ENCODE data around the gene ZNF574.

DNA sequence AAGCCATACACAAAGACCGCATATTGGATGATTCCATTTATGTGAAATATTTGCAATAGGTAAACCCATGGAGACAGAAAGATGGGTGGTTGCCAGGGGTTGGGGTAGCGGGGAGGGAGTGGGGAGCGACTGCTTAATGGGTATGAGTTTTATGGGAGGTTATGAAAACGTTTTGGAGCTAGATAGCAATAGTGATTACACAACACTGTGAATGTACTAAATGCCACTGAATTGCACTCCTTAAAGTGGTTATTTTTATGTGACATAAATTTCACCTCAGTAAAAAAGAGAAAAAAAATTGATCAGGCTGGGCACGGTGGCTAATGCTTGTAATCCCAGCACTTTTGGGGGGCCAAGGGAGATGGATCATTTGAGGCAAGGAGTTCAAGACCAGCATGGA lies 42.6 kb upstream of the ZNF574 start:
- TF ChIP-seq, protein P1, sequence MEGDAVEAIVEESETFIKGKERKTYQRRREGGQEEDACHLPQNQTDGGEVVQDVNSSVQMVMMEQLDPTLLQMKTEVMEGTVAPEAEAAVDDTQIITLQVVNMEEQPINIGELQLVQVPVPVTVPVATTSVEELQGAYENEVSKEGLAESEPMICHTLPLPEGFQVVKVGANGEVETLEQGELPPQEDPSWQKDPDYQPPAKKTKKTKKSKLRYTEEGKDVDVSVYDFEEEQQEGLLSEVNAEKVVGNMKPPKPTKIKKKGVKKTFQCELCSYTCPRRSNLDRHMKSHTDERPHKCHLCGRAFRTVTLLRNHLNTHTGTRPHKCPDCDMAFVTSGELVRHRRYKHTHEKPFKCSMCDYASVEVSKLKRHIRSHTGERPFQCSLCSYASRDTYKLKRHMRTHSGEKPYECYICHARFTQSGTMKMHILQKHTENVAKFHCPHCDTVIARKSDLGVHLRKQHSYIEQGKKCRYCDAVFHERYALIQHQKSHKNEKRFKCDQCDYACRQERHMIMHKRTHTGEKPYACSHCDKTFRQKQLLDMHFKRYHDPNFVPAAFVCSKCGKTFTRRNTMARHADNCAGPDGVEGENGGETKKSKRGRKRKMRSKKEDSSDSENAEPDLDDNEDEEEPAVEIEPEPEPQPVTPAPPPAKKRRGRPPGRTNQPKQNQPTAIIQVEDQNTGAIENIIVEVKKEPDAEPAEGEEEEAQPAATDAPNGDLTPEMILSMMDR (conservative IDR thresholded peaks at IDR 0.05), result no peak
- TF ChIP-seq ZFX (IDR thresholded peaks at IDR 0.05), result no peak

Data from C4-2B (cell line).